Glutamatergic neuron (in vitro differentiated cells): ENCODE results near the gene RTN3. TPM values are rescaled to one million over a fixed set of nuclear protein-coding genes. Genes with fewer than 3 reads are reported as not detected.
"Not testable (repeated sequence)": the region's sequence is repeated elsewhere in the genome, so short reads cannot be mapped to it uniquely, and the experiment has no call there.

Experiments used
- DNase-seq: peaks from one replicate; pipeline ENCODE4 v3.0.0; 2022
- H3K27ac Mint-ChIP-seq: one replicate; pipeline ENCODE4 v1.8.0; 2020; ENCODE audit warnings: mild to moderate bottlenecking, mixed read lengths, inconsistent platforms; ENCODE audit not compliant: unreplicated experiment
- H3K27me3 Mint-ChIP-seq: one replicate; pipeline ENCODE4 v1.8.0; 2020; ENCODE audit warnings: mild to moderate bottlenecking, moderate library complexity, mixed read lengths, inconsistent platforms; ENCODE audit not compliant: unreplicated experiment
- H3K36me3 Mint-ChIP-seq: one replicate; pipeline ENCODE4 v1.8.0; 2020; ENCODE audit warnings: mild to moderate bottlenecking, mixed read lengths, inconsistent platforms; ENCODE audit not compliant: unreplicated experiment
- H3K4me1 Mint-ChIP-seq: one replicate; pipeline ENCODE4 v1.8.0; 2020; ENCODE audit warnings: mild to moderate bottlenecking, low read depth, mixed read lengths, inconsistent platforms; ENCODE audit not compliant: unreplicated experiment
- H3K4me3 Mint-ChIP-seq: one replicate; pipeline ENCODE4 v1.8.0; 2020; ENCODE audit warnings: mild to moderate bottlenecking, mixed read lengths, inconsistent platforms; ENCODE audit not compliant: unreplicated experiment
- H3K9me3 Mint-ChIP-seq: one replicate; pipeline ENCODE4 v1.8.0; 2020; ENCODE audit warnings: mild to moderate bottlenecking, moderate library complexity, mixed read lengths, inconsistent platforms; ENCODE audit not compliant: unreplicated experiment
- CTCF ChIP-seq: fragments of 200-600 bp; sonication (generic); IDR thresholded peaks from one replicate; pipeline ENCODE4 v1.5.0; 2021; ENCODE audit not compliant: partially characterized antibody, unreplicated experiment
- total RNA-seq: library from RNA; stranded (reverse); fragmentation: NEBNext Ultra II Directional; extraction: Animal tissue kit (Norgen Biotek cat#: 25700); gene quantifications from one replicate; pipeline ENCODE4 v1.2.1, GENCODE V29; 2021; ENCODE audit not compliant: unreplicated experiment

Gene RTN3
- total RNA-seq, 1 donor from 2014 or later: 338 TPM

GRCh38 chr11:63768237-63769041 is 87.1 kb downstream of the RTN3 start, which contains the start of gene ZFTA:
ZFTA (minus strand) TSS chr11:63768775; CDS start chr11:63768622, 153 bp downstream.
- Mint-ChIP-seq H3K4me1 (peaks cover 8% of the 10 kb centered on the region), H3K36me3 (peaks cover 4% of the 10 kb centered on the region), H3K9me3 (peaks cover 28% of the 10 kb centered on the region), H3K27ac (peak within 1 kb of the TSS; percentile 100), H3K27me3 (peaks cover 33% of the 10 kb centered on the region), H3K4me3 (peak within 1 kb of the TSS; percentile 99)
- peak; percentile 86 for DNase-seq
- TF ChIP-seq CTCF: peak; percentile 68

DNA sequence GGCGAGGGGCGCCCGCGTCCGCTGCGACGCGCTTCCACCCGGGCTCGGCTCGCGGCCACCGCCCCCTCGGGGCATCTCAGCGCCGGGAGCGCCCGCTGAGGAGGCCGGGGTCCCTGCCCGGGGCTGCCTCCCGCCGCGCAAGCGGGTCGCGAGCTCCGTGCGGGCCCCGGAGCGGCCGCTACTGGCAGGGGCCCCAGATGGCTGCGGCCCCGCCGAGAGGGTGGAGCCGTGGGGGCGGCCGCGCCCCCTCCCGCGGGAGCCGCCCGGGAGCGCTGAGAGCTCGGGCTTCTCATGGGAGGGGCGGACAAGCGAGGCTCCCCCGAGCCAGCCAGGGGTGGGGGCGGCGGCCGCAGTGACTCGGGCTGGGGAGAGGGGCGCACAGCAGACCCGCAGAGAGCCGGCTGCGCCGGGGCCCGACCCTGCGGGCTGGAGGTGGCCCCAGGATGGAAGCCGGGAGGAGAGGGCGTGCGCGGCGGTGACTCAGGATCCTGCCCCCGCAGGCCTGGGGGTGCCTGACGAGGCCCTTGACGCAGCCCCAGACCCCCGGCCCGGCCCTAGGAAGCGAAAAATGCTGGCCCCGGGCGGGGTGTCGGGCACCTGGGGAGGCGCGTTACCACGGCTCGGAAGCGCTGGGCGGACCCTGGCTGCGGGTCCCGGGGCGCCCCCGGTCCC is 87.9 kb downstream of the RTN3 start:
- Mint-ChIP-seq H3K27ac (no peak overlapping the region), H3K4me1 (peaks cover 8% of the 10 kb centered on the region), H3K36me3 (peaks cover 4% of the 10 kb centered on the region), H3K4me3 (no peak overlapping the region), H3K9me3 (peaks cover 26% of the 10 kb centered on the region), H3K27me3 (peaks cover 30% of the 10 kb centered on the region)
- DNase-seq: peak; percentile 75
- no peak for TF ChIP-seq CTCF

- DNase-seq: peak; percentile 57
- Mint-ChIP-seq H3K4me1 (peaks cover 8% of the 10 kb centered on the region), H3K27me3 (peaks cover 30% of the 10 kb centered on the region), H3K36me3 (peaks cover 4% of the 10 kb centered on the region), H3K4me3 (peak overlapping the region; percentile 91), H3K27ac (peak overlapping the region; percentile 98), H3K9me3 (peaks cover 26% of the 10 kb centered on the region)
- no peak for TF ChIP-seq CTCF
Measured at GRCh38 chr11:63769714-63770455, 88.6 kb downstream of the RTN3 start.

DNA sequence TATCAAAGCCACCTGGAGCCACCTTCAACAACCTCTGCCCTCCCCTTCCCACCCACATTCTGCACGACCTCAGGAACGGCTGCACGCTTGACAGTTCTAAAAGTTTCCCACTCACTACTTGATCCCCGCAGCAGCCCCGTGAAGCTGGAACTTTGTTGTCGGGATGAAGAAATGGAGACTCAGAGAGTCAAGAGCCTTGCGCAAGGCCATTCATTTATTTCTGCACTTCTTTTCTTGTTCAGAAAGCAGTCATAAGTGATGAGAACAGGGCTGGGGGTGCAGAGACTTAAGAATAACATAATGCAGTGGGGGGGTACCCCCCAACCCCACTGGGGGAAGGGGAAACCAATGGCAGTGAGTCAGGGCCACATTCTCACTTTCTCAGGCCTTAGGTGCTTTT is 89.5 kb downstream of the RTN3 start:
- Mint-ChIP-seq H3K27me3 (peaks cover 28% of the 10 kb centered on the region), H3K4me1 (peaks cover 8% of the 10 kb centered on the region), H3K27ac (peak overlapping the region; percentile 62), H3K36me3 (peaks cover 4% of the 10 kb centered on the region), H3K4me3 (peak overlapping the region; percentile 91), H3K9me3 (peaks cover 22% of the 10 kb centered on the region)
- DNase-seq: no peak
- TF ChIP-seq CTCF: no peak

- H3K9me3 Mint-ChIP-seq: peaks cover 15% of the 10 kb centered on the region
- not testable (repeated sequence) for DNase-seq, H3K27ac Mint-ChIP-seq, H3K4me1 Mint-ChIP-seq, H3K4me3 Mint-ChIP-seq, H3K36me3 Mint-ChIP-seq
- H3K27me3 Mint-ChIP-seq: peaks cover 19% of the 10 kb centered on the region
Measured at GRCh38 chr11:63771741-63772318, 90.5 kb downstream of the RTN3 start.
